Measurements from ENCODE around the gene CNTN4. TPM values are rescaled to one million over a fixed set of nuclear protein-coding genes. Genes with fewer than 3 reads are reported as not detected.

The CNTN4 gene
- total and polyA plus RNA-seq, 2 of the 8 experiments (the other 6 are each of a cell fraction or from before 2014, with no cell fraction given) = 0.41 to 2.2 TPM

DNA sequence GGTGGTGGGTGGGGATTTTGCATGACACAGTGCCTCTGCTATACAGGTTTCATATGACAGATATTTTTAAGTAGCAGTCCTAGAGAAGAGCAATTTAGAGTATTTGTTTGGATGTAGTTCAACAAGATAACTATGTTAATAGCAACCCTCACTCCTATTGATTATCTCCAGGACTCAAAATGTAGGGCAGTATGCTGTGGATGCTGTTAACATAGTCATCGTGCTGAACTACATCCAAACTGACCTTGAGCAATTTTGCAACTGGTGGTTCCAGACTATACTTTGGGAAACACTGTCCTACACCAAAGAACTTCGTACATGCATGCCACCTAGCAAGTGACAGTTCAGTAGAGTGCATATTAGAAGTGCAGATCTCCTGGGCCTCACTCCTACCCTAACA is 893.9 kb downstream of the CNTN4 start:
- no peaks in the 10 kb centered on the region for H3K79me2 ChIP-seq (ENCODE audit: control insufficient read depth in 1 of 2, insufficient read depth in 2 of 2, low read length in 2 of 2)
- FAIRE-seq (no peak), DNase-seq (ENCODE audit: low read depth in 1 of 2, low spot score in 2 of 2) (no peak)
- H3K9me3 ChIP-seq (ENCODE audit: insufficient read depth in 2 of 2, low read depth in 1 of 2, low read length in 1 of 2) = no peaks in the 10 kb centered on the region
- H3K4me3 ChIP-seq (ENCODE audit: extremely low read depth in 1 of 4, insufficient read depth in 2 of 4, low read depth in 3 of 4, low read length in 4 of 4) = no peak overlapping the region
- H4K8ac ChIP-seq (ENCODE audit: extremely low read depth, insufficient read depth, low read length) = no peak overlapping the region
- no peak overlapping the region for H3K23ac ChIP-seq (ENCODE audit: insufficient read length)
- no peaks in the 10 kb centered on the region for H3K27me3 ChIP-seq (replicated peaks in 1 of 4; ENCODE audit: control insufficient read depth in 3 of 4, extremely low read depth in 1 of 4, insufficient read depth in 3 of 4, low read length in 3 of 4)
- no peaks in the 10 kb centered on the region for H3K36me3 ChIP-seq (ENCODE audit: control insufficient read depth in 2 of 4, insufficient read depth in 4 of 4, low read length in 3 of 4)
- no peak overlapping the region for H4K91ac ChIP-seq (replicated peaks; ENCODE audit: insufficient read length, low read length)
- WGBS, 2 experiments (ENCODE audit: extremely low coverage in 1 of 2, insufficient coverage in 1 of 2, insufficient read length in 1 of 2, insufficient replicate concordance in 2 of 2, low coverage in 1 of 2, low lambda C conversion rate in 2 of 2, missing lambda C conversion rate in 1 of 2) = 94% methylated on average over 2 of the region's 2 CpGs; no CpG with 5 or more reads in 1 of the 2 experiments
- H2BK120ac ChIP-seq (replicated peaks; ENCODE audit: low read depth, low read length) = no peak overlapping the region
- H4K5ac ChIP-seq (ENCODE audit: insufficient read length, low read depth, low read length) = no peak overlapping the region
- H2BK5ac ChIP-seq (ENCODE audit: low read depth, low read length) = no peak overlapping the region
- no peak overlapping the region for H3K56ac ChIP-seq (replicated peaks; ENCODE audit: insufficient read length, low read depth, low read length)
- H3K79me1 ChIP-seq (ENCODE audit: low read depth, low read length) = no peaks in the 10 kb centered on the region
- H3K18ac ChIP-seq (ENCODE audit: extremely low read depth, low read length) = no peak overlapping the region
- H3K4me2 ChIP-seq (ENCODE audit: insufficient read depth in 1 of 2, low read depth in 2 of 2, low read length in 2 of 2) = no peak overlapping the region
- H2BK15ac ChIP-seq (ENCODE audit: low read length) = no peak overlapping the region
- H4K20me1 ChIP-seq (replicated peaks in 1 of 2; ENCODE audit: control insufficient read depth in 1 of 2, insufficient read depth in 2 of 2, low read length in 2 of 2) = no peaks in the 10 kb centered on the region
- H2AK5ac ChIP-seq (ENCODE audit: low read depth, low read length) = no peak overlapping the region
- H3K9ac ChIP-seq (replicated peaks in 1 of 4; ENCODE audit: extremely low read depth in 1 of 4, low read depth in 3 of 4, low read length in 3 of 4) = no peak overlapping the region
- ChIA-PET CTCF (ENCODE audit: partially characterized antibody) (no interaction called here), POLR2A (ENCODE audit: partially characterized antibody) (no interaction called here)
- H2BK20ac ChIP-seq (ENCODE audit: low read length) = no peak overlapping the region
- no peak overlapping the region for H2BK12ac ChIP-seq (ENCODE audit: low read depth, low read length)
- H3K4me1 ChIP-seq (replicated peaks in 1 of 4; ENCODE audit: control insufficient read depth in 3 of 4, insufficient read depth in 4 of 4, low read length in 3 of 4) = peaks cover 0 to 4% (median 1%) of the 10 kb centered on the region in 4 experiments; a peak in 1 of 7 replicates
- H2AFZ ChIP-seq (ENCODE audit: low read length) = no peak overlapping the region
- H3K4ac ChIP-seq (replicated peaks; ENCODE audit: insufficient read length, low read depth, low read length) = no peak overlapping the region
- no peak overlapping the region for H3K14ac ChIP-seq (ENCODE audit: insufficient read length)
- no peaks in the 10 kb centered on the region for H3K23me2 ChIP-seq (ENCODE audit: low read depth, low read length)
- H3K27ac ChIP-seq (ENCODE audit: low read depth, low read length) = no peak overlapping the region
- TF ChIP-seq, protein P1, sequence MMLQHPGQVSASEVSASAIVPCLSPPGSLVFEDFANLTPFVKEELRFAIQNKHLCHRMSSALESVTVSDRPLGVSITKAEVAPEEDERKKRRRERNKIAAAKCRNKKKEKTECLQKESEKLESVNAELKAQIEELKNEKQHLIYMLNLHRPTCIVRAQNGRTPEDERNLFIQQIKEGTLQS (IDR thresholded peaks at IDR 0.05; ENCODE audit: insufficient read depth, low read depth, low read length) = no peak
- no peak for TF ChIP-seq MAFK (IDR thresholded peaks at IDR 0.05; ENCODE audit: low read depth, low read length)
- TF ChIP-seq TCF12 (IDR thresholded peaks at IDR 0.05; ENCODE audit: low read depth, low read length) = no peak
- no peak for TF ChIP-seq CHD2 (IDR thresholded peaks at IDR 0.05; ENCODE audit: low read length)
- TF ChIP-seq TAF7 (optimal IDR thresholded peaks at IDR 0.05; ENCODE audit: borderline replicate concordance, low read depth, low read length) = no peak
- no peak for TF ChIP-seq YY1 (IDR thresholded peaks at IDR 0.05; ENCODE audit: low read depth, low read length)
- TF ChIP-seq EP300 (IDR thresholded peaks at IDR 0.05; ENCODE audit: borderline replicate concordance in 1 of 2, low read depth in 2 of 2, low read length in 2 of 2) = no peak
- TF ChIP-seq CTBP2 (IDR thresholded peaks at IDR 0.05; ENCODE audit: borderline replicate concordance, insufficient read depth, insufficient read length, low read length) = no peak
- TF ChIP-seq CHD1 (IDR thresholded peaks at IDR 0.05; ENCODE audit: low read depth, low read length) = no peak
- TF ChIP-seq TBP (IDR thresholded peaks at IDR 0.05; ENCODE audit: low read depth, low read length) = no peak
- no peak for TF ChIP-seq SAP30 (IDR thresholded peaks at IDR 0.05; ENCODE audit: insufficient read depth, insufficient replicate concordance, low read length)
- no peak for TF ChIP-seq KDM5A (IDR thresholded peaks at IDR 0.05; ENCODE audit: low read length)
- no peak for TF ChIP-seq CBX5 (IDR thresholded peaks at IDR 0.05; ENCODE audit: low read depth, low read length)
